Measurements from ENCODE around the gene MBD6. TPM values are rescaled to one million over a fixed set of nuclear protein-coding genes. Genes with fewer than 3 reads are reported as not detected.
"Not testable (repeated sequence)": the region's sequence is repeated elsewhere in the genome, so short reads cannot be mapped to it uniquely, and the experiment has no call there.

The MBD6 gene
- total RNA-seq, 3 donors from 2014 or later: 12.6 to 26.1 (median 19.7) TPM

DNA sequence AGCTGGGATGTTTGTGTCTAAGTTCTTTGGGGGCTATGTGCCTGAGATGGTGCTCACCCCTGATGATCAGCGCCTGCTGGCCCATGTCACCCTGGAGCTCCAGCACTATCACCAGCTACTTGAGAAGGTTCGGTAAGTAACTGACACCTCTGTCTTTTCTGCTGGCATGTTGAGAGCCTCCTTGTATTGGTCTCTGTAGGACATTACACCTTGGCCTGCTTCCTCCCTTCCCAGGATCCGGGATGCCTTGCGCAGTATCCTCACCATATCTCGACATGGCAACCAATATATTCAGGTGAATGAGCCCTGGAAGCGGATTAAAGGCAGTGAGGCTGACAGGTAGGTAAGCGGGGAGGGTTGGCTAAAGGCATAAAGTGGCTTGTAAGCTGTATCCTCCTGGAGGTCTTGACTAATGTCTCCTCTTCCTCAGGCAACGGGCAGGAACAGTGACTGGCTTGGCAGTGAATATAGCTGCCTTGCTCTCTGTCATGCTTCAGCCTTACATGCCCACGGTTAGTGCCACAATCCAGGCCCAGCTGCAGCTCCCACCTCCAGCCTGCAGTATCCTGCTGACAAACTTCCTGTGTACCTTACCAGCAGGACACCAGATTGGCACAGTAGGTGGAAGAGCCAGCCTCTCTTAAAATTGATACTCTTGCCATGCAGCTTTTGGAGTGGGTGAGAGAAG, 7.8 kb upstream of the MBD6 start:
- DNase-seq (ENCODE audit: low spot score in 2 of 2): no peak
- H3K27ac ChIP-seq: peak overlapping the region; percentile 13 to 20
- H3K36me3 ChIP-seq: peaks cover 6% of the 10 kb centered on the region
- TF ChIP-seq, protein P1, sequence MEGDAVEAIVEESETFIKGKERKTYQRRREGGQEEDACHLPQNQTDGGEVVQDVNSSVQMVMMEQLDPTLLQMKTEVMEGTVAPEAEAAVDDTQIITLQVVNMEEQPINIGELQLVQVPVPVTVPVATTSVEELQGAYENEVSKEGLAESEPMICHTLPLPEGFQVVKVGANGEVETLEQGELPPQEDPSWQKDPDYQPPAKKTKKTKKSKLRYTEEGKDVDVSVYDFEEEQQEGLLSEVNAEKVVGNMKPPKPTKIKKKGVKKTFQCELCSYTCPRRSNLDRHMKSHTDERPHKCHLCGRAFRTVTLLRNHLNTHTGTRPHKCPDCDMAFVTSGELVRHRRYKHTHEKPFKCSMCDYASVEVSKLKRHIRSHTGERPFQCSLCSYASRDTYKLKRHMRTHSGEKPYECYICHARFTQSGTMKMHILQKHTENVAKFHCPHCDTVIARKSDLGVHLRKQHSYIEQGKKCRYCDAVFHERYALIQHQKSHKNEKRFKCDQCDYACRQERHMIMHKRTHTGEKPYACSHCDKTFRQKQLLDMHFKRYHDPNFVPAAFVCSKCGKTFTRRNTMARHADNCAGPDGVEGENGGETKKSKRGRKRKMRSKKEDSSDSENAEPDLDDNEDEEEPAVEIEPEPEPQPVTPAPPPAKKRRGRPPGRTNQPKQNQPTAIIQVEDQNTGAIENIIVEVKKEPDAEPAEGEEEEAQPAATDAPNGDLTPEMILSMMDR (IDR thresholded peaks at IDR 0.05): no peak
- TF ChIP-seq POLR2A (IDR thresholded peaks at IDR 0.05) (no peak), POLR2AphosphoS5 (IDR thresholded peaks at IDR 0.05) (no peak)
- H3K9me3 ChIP-seq: no peaks in the 10 kb centered on the region
- H3K4me3 ChIP-seq: no peak overlapping the region
- H3K27me3 ChIP-seq: no peaks in the 10 kb centered on the region
- peaks cover 5 to 11% of the 10 kb centered on the region in 2 donors for H3K4me1 ChIP-seq
- intact Hi-C loops (cut with DNase I; ENCODE audit: low total_unique reads): no loop called here

DNA sequence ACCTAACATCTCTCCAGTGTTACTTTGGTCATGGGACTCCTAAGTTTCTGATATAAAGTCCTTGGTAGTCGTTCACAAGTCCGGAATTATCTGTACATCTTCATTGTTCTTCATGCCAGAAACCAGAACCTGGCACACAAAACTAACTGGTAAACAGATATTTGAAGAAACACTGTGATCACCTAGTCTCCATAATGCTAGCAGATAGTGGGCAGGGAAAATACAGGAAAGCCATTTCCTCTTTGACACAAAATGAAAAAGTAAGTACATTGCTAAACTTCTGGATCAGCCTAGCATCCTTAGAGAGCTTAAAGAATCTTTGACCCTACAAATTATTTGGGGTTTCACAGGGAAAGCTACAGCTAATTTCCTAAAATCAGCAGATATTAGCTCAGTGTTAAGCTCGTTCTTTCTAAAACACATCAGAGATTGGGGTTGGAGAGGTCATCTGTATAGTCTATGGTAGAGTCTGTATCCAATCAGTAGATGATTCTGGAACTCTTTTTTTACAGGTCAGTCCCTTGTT, 7.2 kb upstream of the MBD6 start:
- Histone ChIP-seq H3K9me3 (no peaks in the 10 kb centered on the region), H3K27me3 (no peaks in the 10 kb centered on the region), H3K4me3 (no peak overlapping the region), H3K36me3 (peaks cover 6% of the 10 kb centered on the region), H3K27ac (no peak overlapping the region), H3K4me1 (peaks cover 5 to 11% of the 10 kb centered on the region in 2 donors)
- intact Hi-C loops (cut with DNase I; ENCODE audit: low total_unique reads): no loop called here
- TF ChIP-seq POLR2A (IDR thresholded peaks at IDR 0.05) (no peak), POLR2AphosphoS5 (IDR thresholded peaks at IDR 0.05) (no peak)
- TF ChIP-seq, protein P1 (IDR thresholded peaks at IDR 0.05): no peak
- no peak for DNase-seq (ENCODE audit: low spot score in 2 of 2)

DNA sequence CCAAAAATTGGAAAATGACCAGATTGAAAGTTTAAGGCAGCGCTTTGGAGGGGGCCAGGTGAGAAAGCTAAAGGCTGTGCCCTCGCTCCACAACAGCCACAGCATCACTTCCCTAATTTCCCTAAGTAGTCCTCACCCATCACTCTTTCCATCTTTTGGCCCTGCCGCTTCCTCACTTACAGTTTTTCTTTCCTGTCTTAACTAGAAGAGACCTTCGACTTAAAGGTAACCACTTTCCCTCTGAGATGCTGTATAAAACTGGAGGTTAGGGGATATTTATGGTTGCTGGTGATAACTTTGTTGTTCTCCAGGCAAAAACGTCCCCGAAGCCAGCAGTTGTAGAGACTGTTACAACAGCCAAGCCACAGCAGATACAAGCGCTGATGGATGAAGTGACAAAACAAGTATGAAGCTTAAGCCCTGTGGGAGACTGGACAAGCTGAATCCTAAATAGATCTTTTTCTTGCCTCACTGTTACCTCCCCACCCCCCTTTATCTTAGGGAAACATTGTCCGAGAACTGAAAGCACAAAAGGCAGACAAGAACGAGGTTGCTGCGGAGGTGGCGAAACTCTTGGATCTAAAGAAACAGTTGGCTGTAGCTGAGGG, 6.6 kb upstream of the MBD6 start:
- H3K4me3 ChIP-seq: no peak overlapping the region
- no peaks in the 10 kb centered on the region for H3K9me3 ChIP-seq
- H3K27me3 ChIP-seq: no peaks in the 10 kb centered on the region
- peaks cover 6% of the 10 kb centered on the region for H3K36me3 ChIP-seq
- intact Hi-C loops (cut with DNase I; ENCODE audit: low total_unique reads): no loop called here
- TF ChIP-seq, protein P1 (IDR thresholded peaks at IDR 0.05): no peak
- peak in 1 of 3 donors; percentile 9 for TF ChIP-seq POLR2AphosphoS5 (IDR thresholded peaks at IDR 0.05)
- DNase-seq (ENCODE audit: low spot score in 2 of 2): no peak
- peaks cover 7 to 12% of the 10 kb centered on the region in 2 donors for H3K4me1 ChIP-seq
- H3K27ac ChIP-seq: peak overlapping the region in 1 of 2 donors; percentile 100

DNA sequence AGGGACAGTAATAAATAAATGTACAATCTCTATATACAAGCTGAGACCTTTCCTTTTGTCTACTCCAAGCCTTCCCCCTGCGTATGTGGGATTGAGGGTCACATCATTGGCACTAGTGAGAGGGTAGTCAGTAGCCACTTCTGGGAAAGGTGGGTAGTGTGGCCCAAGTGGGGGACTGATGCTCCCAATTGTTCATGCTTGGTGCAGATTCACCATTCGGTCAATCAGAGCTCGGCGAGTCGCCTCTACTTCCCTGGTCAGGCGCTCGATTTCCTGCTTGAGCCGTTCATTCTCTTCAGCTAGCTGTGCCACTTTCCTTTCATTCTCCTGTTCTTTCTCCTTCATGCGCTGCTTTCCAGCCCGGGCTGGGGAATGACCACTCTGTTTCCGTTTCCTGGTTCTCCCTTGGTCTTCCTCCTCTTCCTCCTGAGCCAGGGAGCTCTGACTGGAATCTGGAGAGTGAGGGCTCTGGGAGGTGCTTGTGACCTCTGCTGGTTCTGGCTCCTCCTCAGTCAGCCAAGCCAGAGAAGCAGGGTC, 5.9 kb upstream of the MBD6 start:
- no peaks in the 10 kb centered on the region for H3K9me3 ChIP-seq
- DNase-seq (ENCODE audit: low spot score in 2 of 2): no peak
- H3K27me3 ChIP-seq: no peaks in the 10 kb centered on the region
- no peak overlapping the region for H3K4me3 ChIP-seq
- TF ChIP-seq POLR2AphosphoS5 (IDR thresholded peaks at IDR 0.05): no peak
- H3K36me3 ChIP-seq: peaks cover 6% of the 10 kb centered on the region
- H3K27ac ChIP-seq: peak overlapping the region; percentile 8 to 100
- H3K4me1 ChIP-seq: peaks cover 13 to 18% of the 10 kb centered on the region in 2 donors
- intact Hi-C loops (cut with DNase I; ENCODE audit: low total_unique reads): no loop called here

DNA sequence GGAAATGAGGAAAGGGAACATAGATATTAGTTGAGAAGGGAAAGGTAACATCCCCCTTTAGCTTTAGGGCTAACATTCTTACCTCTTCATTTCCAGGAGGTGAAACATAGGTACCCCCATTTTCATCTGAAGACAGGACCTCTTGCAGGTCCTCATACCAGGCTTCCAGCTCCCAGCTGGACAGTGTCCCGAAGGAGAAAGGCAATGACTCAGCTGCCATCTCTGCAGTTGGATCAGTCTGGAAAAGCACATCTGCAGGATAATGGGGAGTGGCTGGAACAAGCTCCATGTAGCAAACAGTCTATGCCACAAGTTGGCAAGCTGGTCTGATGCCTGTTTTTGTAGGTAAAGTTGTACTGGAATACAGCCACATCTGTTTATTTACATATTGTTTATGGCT, 5.4 kb upstream of the MBD6 start:
- no peaks in the 10 kb centered on the region for H3K27me3 ChIP-seq
- H3K4me3 ChIP-seq: no peak overlapping the region
- H3K9me3 ChIP-seq: no peaks in the 10 kb centered on the region
- peaks cover 13 to 23% of the 10 kb centered on the region in 2 donors for H3K4me1 ChIP-seq
- H3K27ac ChIP-seq: peak overlapping the region; percentile 8 to 100
- TF ChIP-seq, protein P1 (IDR thresholded peaks at IDR 0.05): no peak
- TF ChIP-seq POLR2A (IDR thresholded peaks at IDR 0.05) (no peak), POLR2AphosphoS5 (IDR thresholded peaks at IDR 0.05) (no peak)
- intact Hi-C loops (cut with DNase I; ENCODE audit: low total_unique reads): no loop called here
- no peak for DNase-seq (ENCODE audit: low spot score in 2 of 2)
- peaks cover 6% of the 10 kb centered on the region for H3K36me3 ChIP-seq

DNA sequence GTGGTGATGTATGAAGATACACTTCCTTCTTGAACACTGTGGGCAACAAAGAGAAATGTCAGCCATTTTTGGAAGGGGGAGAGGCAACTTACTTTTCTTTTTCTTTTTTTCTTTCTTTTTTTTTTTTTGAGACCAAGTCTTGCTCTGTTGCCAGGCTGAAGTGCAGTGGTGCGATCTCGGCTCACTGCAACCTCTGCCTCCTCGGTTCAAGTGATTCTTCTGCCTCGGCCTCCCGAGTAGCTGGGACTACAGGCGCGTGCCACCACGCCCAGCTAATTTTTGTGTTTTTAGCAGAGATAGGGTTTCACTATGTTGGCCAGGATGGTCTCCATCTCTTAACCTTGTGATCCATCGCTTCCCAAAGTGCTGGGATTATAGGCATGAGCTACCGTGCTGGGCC, 4.9 kb upstream of the MBD6 start:
- Histone ChIP-seq H3K4me1 (peaks cover 13 to 24% of the 10 kb centered on the region in 2 donors), H3K4me3 (peak overlapping the region; percentile 84 to 97 (median 93)), H3K27ac (peak overlapping the region; percentile 99 to 100)
- DNase-seq (ENCODE audit: low spot score in 2 of 2); H3K36me3 ChIP-seq; intact Hi-C loops (cut with DNase I; ENCODE audit: low total_unique reads); H3K9me3 ChIP-seq; H3K27me3 ChIP-seq: not testable (repeated sequence)
